GM12892 (cell line): Measurements from ENCODE around the gene GRID1.

Source experiments
- POLR2A ChIP-seq: IDR thresholded peaks from 2 replicates; pipeline ENCODE4 v1.6.1; 2011; ENCODE audit warnings: low read depth, low read length, control low read depth
- POLR2AphosphoS5 ChIP-seq: IDR thresholded peaks from 2 replicates; pipeline ENCODE4 v1.6.1; 2011; ENCODE audit warnings: low read depth, low read length, control low read depth
- TAF1 ChIP-seq: IDR thresholded peaks from 2 replicates; pipeline ENCODE4 v1.6.1; 2011; ENCODE audit warnings: low read depth, mild to moderate bottlenecking, control low read depth, low read length, borderline replicate concordance

DNA sequence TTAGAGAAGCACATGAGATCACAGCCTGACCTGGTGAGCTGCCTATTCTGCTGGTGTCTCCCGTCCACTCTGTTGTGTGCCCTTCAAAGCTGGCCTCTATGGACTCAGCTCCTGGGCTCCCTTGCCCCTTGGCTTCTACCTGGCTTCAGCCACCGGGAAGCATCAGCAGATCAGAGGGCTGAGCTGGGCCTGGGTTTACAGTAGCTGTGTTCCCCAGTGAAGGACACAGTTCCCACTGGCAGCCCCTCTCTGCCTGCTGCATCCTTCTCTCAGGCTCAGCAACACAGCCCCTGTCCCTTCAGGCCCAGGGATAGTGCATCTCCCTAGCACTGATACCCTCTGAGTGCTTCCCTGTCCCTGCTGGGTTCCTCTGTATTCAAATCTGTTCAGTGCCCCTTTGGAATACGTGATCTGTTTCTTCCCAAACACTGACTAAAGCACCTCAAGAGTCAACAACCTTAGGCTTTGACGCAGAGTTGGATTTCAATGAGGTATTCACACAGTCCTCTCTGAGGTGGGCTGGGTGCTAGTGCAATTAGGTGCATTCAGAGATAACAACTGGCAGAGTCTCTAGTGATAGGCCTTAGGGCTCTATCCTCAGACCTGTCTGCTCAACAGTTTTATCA, 109.8 kb downstream of the GRID1 start:
- TF ChIP-seq POLR2A (no peak), TAF1 (no peak), POLR2AphosphoS5 (no peak)
